Iris pigment epithelial cell (primary cell): ENCODE data around the gene TDP1.
"Not testable (repeated sequence)": the region's sequence is repeated elsewhere in the genome, so short reads cannot be mapped to it uniquely, and the experiment has no call there.

ENCODE experiments used
- DNase-seq: peaks from one replicate; pipeline ENCODE4 v3.0.0-alpha.2; 2011; ENCODE audit warnings: low read depth

Gene TDP1

DNA sequence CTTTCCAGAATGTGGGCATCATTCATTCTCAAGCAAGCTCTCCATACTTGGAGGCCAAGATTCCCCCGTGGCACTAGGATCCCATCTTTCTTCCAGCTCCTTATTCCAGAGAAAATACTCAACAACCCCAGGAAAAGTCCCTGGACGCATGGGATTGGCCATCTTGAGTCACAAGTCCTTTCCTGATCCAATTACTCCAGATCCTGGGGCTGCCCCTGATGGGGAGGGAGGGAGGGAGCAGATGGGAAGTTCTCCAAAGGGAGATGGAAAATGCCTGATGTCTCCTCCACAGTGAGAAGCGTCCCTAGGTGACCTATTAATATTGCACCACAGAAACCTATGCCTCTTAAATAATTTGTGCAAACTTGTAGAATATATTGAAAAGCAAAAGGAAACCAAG lies 93.7 kb downstream of the TDP1 start:
- no peak for DNase-seq

DNA sequence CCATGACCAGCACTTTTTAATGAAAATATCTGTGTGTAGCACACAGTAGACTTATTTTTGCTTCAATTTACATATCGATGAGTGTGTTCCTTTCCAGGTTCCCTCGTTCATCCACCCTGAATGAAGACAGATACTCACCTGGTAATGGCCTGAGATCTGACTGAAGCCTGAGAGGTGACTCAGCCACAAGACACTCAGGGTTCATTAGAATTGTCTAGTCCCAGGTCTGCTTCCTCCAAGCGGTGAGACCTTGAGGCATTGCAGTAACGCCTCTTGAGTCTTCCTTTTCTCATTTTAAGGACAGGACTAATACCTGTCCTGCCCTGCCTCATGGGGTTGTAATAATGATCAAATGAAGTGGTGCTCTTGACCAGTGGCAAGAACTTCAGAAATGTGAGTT lies 94.5 kb downstream of the TDP1 start:
- DNase-seq: no peak

DNA sequence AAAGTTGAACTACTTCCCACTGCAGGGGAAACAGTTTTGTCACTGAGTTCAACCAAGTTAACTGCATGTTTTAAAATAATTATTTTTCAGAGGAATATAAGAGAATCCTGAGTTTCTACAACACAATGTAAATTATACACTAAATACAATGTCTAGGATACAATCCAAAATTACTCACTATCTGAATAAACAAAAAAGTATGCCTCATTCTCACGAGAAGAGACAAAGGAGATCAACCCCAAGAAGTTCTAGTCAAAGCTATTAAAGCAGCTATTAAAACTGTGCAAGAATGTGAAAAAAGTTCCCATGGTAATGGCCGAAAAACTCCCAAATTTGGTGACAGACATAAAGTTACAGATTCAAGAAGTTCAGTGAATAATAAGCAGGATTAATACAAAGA lies 97.3 kb downstream of the TDP1 start:
- DNase-seq: no peak

DNA sequence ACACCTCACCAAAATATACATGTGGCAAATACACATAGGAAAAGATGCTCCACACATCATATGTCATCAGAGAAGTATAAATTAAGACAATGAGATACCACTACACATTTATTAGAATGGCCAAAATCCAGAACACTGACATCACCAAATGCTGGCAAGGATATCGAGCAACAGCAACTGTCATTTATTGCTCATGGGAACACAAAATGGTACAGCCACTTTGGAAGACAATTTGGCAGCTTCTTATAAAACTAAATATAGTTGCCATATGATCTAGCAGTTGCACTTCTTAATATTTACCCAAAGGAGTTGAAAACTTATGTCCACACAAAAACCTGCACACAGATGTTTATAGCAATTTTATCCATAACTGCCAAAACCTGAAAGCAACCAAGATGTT lies 99.1 kb downstream of the TDP1 start:
- no peak for DNase-seq

DNA sequence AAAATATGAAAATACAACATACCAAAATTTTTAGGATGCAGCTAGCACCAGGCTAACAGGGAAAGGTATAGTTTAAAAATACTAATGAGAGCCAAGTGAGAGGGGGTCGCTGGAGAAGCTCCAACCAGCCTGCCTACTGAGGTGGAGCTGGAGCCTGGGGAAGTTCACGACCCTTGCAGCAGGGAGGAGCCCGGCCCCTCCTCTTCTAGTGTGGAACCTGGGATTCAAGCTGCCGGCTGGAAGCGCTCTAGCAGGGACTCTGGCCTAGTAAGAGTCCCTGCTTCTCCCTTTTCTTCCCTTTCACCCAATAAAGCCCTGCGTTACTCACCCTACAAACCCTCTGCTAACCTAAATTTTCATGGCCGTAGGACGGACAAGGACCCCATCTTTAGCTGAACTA lies 101.1 kb downstream of the TDP1 start:
- no peak for DNase-seq

DNA sequence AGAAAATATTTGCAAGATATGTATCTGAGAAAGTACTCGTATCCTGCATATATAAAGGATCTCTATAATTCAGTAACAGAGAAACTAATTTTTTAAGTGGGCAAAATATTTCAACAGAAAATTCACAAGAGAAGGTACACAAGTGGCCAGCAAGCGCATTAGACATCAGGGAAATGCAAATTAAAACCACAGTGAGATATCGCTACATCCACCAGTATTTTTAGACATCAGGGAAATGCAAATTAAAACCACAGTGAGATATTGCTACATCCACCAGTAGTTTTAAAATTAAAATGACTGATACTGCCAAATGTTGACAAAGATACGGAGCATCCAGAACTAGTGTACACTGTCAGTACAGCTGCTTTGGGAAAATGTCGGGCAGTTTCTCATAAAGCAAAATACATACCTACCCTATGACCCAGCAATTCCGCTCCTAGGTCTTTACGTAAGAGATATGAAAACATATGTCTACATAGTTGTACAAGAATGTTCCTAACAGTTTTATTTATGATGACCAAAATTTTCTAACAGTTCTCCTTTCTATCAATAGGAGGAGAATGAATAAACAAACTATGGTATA lies 103.2 kb downstream of the TDP1 start:
- DNase-seq: peak; percentile 12

DNA sequence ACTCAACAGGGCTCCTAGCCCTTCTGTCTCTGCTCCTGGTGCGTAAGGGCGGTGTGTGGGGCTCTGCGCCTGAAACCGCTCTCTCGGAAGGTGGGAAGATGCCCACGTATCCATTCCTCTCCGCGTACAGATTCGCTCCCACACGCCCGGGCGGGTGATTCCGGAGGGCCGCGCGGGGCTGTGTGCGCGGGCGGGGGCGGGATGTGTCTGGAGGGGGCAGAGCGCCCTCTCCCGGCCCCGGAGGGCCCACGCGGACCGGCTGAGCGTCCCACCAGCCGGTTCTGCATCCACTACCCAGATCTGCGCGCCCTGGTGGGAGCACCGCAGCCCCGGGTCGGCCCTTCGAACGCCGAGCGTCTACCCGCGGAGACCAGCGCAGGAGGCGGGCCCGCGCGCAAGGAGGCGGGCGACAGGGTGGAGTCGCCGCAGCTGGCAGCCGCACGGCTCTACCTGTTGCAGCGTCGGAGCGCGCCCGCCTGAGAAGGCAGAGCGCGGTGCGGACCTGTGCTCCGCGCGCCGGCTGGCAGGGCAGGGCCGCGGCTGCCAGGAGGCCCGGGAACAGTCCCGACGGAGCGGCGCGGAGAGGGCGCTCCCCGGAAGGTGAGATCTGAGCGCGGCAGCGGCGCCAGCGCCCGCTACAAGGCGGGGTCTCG lies 104.7 kb downstream of the TDP1 start:
- peak; percentile 58 for DNase-seq

DNA sequence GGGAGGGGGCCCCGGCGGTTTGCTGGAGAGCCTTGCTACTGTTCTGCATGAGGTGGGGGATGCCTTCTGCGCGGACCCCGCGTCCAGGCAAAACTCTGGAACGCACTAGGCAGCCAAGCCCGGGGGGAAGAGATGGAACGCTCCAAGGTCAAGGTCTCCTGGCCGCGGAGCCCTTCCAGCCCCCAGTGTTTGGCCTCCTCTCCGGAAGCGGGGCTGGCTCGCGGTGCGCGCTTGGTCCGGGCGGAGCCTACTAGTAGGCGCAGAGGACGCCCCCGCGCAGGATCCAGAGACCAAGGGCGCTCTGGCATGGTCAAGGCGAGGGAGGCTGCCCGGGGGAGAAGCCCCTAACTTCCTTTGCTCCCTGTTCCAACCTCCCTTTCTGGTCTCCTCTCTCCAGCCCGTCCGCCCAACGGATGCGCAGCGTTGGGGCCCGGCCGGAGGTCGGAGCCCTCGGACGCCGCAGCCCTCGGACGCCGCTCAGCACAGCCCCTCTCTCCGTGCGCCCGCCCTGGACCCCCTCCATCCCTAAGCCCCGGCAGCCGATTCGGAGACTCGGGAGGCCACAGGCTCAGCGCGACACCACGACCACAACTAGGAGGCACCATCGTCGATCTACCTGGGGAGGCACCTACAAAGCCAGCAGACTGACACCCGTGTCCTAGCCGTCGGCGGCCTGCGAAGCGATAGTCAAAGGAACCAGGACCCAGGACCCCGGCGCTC lies 105.4 kb downstream of the TDP1 start:
- peak; percentile 9 for DNase-seq

DNA sequence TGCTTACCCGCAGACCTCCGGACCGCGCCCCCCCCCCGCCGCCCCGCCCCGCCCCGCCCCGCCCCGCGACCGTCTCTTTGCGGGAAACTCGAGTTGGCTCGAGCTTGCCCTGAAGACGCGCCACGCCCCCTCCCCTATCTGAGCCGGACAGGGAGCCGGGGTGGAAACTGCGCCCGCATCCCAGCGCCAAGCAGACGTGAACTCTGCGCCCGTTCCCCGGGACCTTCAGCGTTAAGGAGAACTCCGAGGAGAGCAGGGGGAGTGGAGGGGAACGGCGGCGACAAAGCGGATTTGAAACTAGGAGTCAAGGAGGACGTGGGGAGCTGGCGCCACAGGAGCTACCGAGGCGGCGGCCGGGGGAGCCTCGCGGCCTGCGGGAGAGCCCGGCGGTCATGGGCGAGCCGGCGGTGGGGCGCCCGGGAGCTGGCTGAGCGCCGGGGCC lies 106.0 kb downstream of the TDP1 start, which contains the start of gene KCNK13:
Gene KCNK13, plus strand, starts transcription at position 310 of the 442 bp plus-strand sequence. CDS start 212 bp downstream, outside the sequence.
- DNase-seq: no peak

DNA sequence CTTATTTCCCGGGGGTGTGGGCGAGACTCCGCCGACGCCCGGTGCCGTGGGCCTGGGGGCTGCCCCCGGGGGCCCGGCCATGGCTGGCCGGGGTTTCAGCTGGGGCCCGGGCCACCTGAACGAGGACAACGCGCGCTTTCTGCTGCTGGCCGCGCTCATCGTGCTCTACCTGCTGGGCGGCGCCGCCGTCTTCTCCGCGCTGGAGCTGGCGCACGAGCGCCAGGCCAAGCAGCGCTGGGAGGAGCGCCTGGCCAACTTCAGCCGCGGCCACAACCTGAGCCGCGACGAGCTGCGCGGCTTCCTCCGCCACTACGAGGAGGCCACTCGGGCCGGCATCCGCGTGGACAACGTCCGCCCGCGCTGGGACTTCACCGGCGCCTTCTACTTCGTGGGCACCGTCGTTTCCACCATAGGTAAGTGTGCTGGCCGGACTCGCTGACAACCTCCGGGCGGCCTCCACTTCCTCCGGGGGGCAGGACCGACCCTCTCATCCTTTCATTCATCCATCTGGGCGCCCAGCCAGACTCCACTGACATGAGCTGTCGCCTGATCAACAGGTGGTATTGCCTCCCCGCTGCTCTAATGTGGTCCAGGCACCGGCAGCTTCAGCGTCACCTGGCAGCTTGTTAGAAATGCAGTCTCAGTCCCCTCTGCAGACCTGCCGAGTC lies 106.5 kb downstream of the TDP1 start:
- peak; percentile 16 for DNase-seq

DNA sequence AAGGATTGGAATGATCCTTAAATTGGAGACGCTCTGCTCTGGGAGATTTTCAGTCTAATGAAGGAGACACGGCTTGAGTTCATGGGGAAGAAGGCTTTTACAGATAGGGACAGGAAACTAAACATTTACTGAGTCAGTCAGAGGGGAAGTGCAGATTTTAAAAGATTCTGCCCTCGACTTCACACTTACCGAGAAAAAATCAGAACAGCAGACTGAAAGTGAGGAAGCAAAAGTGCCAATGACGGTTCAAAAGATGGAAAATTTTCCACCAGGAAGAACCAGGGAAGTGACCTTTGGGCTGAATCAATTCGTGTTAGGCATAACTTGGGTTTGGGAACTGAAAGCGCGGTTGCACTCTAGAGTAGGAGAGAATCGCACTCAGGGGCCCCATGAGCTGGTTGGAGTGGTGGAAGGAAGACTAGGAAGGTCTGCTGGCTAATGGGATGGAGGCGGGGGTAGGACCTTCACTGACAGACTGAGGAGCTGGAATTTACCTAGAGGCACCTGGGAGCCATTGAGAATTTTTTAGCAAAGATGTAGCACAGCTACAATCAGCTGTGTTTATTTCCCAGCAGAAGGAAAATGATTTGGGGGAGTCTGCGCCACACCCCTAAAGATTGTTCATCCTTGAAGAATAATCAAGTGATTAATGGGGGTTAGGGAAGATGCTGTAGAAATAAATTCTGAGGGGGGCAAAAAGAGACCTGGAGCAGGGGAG lies 107.3 kb downstream of the TDP1 start:
- no peak for DNase-seq

DNA sequence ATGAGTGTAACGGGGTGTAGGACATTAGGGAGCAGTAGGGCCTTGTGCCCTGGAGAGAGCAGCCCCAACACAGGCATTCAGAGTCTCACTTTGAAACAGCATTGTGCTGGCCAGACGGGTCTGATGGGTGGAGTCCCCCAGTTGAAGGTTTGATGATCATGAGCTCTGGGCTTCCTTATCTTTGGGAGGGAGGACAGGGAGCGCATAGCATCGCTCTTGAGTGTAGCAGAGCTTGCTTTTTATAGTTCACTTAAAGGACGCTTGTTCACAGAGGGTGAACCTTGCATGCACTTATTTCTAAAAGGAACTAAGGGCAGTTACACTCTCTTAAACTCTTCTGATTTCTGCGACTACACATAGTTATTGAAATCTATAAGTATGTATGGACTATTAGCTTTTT lies 116.6 kb downstream of the TDP1 start:
- DNase-seq: no peak

DNA sequence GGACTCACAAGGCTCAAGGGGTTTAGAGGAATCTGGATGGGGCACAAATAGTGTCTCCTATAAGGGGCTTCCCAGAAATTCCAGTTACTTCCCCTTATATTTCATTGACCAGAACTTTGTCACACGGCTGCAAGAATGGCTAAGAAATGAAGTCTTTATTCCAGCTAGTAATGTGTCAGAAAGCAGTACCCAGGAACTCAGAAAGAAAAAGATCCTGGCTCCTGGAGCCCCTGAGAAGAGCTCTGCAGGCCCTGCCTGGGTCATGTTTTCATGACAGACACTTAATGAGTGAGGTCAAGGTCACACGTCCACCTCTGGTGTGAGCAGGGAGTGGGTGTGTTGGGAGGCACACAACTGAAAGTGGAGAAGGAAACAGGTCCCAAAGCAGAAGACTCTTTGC lies 123.8 kb downstream of the TDP1 start:
- no peak for DNase-seq

DNA sequence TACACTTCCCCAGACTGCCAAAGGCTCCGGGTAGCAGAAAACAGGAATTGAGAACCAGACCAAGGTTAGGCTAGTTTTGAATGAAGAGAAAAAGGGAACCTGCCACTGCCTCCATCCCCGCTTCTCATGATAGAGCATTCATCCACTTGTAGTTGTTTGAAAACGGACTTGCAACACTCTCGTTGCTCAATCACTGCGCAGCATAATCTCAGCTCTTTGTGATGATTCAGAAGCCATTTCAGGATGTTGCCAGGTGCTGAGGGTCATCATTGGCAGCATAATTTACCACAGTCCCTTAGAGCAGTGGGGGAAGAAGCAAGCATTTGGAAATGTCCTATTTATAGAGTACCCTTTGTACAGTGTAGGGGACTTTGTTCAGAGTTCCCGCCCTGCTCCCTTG lies 131.7 kb downstream of the TDP1 start:
- peak; percentile 93 for DNase-seq

DNA sequence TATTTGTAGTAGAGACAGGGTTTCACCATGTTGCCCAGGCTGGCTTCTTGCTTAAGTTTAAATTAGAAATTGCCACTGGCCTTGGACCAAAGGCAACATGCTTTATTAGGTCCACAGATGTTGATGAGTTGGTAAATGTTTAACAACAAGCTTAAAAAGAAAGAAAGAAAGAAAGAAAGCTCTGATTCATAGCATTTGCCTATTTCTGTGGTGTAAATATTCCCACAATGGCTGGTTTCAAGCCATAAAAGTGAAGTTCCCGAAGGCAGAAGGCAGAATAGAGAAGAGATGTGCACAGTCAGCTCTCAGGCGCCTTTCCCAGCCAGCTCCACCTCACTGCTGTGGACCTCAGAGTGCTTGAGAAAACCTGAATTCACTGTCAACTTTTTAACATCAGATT lies 132.4 kb downstream of the TDP1 start:
- DNase-seq: no peak

DNA sequence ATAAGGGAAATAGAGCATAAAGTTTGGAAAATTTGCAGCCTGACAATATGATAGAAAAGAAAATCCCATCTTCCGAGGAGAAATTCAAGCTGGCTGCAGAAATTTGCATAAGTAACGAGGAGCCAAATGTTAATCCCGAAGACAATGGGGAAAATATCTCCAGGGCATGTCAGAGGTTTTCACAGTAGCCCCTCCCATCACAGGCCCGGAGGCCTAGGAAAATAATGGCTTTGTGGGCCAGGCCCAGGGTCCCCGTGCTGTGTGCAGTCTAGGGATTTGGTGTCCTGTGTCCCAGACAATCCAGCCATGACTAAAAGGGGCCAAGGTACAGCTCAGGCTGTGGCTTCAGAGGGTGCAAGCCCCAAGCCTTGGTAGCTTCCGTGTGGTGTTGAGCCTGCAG lies 133.8 kb downstream of the TDP1 start:
- not testable (repeated sequence) for DNase-seq

DNA sequence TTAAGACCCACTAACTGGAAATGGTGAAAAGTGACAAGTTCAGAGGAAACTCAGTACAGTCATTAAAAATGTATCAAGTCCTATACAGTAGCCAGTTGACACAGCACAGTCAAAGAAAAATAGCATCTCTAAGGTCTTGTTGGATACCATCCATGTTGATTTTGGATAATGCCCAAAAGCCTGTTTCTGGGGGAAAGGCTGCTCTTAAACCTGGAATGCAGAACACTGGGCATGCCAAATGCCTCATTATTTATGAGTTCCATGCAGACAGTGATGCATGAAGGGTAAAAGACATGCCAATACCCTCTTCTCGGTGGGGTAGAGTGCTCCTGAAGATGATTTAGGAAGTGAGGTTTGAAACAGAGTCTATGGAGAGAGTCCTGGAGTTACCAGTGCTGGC lies 135.7 kb downstream of the TDP1 start:
- DNase-seq: peak; percentile 84

DNA sequence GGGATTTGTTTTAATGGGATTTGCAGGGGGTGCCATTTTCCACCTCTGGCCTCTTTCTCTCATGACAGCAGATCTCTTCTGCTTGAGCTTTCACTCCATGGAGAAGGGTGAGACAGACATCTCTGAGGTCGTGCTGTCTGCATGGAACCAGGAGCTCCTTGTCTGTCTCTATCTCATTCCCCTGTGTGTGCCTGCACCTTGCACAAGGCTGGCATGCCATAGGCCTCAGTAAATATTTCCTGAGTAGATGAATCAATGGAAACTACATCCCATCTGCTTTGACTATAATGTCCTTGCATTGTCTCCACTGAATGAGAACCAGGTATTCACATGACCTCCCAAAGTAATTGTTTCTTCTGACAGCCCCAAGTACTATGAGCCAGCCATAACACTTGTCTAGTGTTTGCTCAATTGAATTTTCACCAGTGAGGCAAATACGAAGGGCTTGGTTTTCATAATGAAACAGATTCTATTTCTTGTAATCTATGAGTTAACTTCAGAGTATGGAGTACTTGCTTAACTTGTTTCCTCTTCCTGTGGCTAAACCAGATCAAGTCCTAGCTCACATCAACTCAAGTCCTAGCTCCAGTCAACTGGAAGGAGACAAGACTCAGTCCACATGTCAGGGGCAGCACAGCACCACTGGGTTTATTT lies 138.3 kb downstream of the TDP1 start:
- peak; percentile 81 for DNase-seq
